Osteocyte (in vitro differentiated cells): ENCODE results near the gene IGFN1. TPM values are rescaled to one million over a fixed set of nuclear protein-coding genes. Genes with fewer than 3 reads are reported as not detected.

Experiments
- DNase-seq: peaks from one replicate; pipeline ENCODE4 v3.0.0; 2021; ENCODE audit warnings: mixed read lengths; ENCODE audit not compliant: unreplicated experiment; ENCODE audit errors: extremely low spot score
- H3K27ac Mint-ChIP-seq: one replicate; pipeline ENCODE4 v1.8.0; 2021; ENCODE audit warnings: mild to moderate bottlenecking, mixed read lengths; ENCODE audit not compliant: unreplicated experiment
- H3K27me3 Mint-ChIP-seq: one replicate; pipeline ENCODE4 v1.8.0; 2021; ENCODE audit warnings: mixed read lengths; ENCODE audit not compliant: unreplicated experiment
- H3K36me3 Mint-ChIP-seq: one replicate; pipeline ENCODE4 v1.8.0; 2021; ENCODE audit warnings: mixed read lengths; ENCODE audit not compliant: unreplicated experiment
- H3K4me1 Mint-ChIP-seq: one replicate; pipeline ENCODE4 v1.8.0; 2021; ENCODE audit warnings: mixed read lengths; ENCODE audit not compliant: unreplicated experiment
- H3K4me3 Mint-ChIP-seq: one replicate; pipeline ENCODE4 v1.8.0; 2021; ENCODE audit warnings: mild to moderate bottlenecking, moderate library complexity, mixed read lengths; ENCODE audit not compliant: unreplicated experiment
- H3K9me3 Mint-ChIP-seq: one replicate; pipeline ENCODE4 v1.8.0; 2021; ENCODE audit warnings: mixed read lengths; ENCODE audit not compliant: unreplicated experiment
- total RNA-seq: library from RNA; stranded (reverse); gene quantifications from 2 replicates; pipeline ENCODE4 v1.2.1, GENCODE V29; 2021
- TF ChIP-seq, protein P1 (sequence below): fragments of 200-600 bp; sonication (generic); IDR thresholded peaks from 2 replicates; pipeline ENCODE4 v1.5.0; 2021; ENCODE audit warnings: antibody characterized with exemption, mild to moderate bottlenecking, moderate library complexity

IGFN1 gene
- total RNA-seq, 1 donor from 2014 or later: 3.8 TPM

GRCh38 chr1:201191653-201192260, 1.1 kb downstream of the IGFN1 start:
- Mint-ChIP-seq H3K9me3 (no peaks in the 10 kb centered on the region), H3K36me3 (no peaks in the 10 kb centered on the region), H3K27ac (no peak overlapping the region), H3K4me1 (peaks cover 7% of the 10 kb centered on the region), H3K27me3 (peaks cover 22% of the 10 kb centered on the region), H3K4me3 (no peak overlapping the region)
- no peak for DNase-seq
- TF ChIP-seq, protein P1, sequence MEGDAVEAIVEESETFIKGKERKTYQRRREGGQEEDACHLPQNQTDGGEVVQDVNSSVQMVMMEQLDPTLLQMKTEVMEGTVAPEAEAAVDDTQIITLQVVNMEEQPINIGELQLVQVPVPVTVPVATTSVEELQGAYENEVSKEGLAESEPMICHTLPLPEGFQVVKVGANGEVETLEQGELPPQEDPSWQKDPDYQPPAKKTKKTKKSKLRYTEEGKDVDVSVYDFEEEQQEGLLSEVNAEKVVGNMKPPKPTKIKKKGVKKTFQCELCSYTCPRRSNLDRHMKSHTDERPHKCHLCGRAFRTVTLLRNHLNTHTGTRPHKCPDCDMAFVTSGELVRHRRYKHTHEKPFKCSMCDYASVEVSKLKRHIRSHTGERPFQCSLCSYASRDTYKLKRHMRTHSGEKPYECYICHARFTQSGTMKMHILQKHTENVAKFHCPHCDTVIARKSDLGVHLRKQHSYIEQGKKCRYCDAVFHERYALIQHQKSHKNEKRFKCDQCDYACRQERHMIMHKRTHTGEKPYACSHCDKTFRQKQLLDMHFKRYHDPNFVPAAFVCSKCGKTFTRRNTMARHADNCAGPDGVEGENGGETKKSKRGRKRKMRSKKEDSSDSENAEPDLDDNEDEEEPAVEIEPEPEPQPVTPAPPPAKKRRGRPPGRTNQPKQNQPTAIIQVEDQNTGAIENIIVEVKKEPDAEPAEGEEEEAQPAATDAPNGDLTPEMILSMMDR: no peak

GRCh38 chr1:201192261-201192788, 1.7 kb downstream of the IGFN1 start:
- TF ChIP-seq, protein P1: no peak
- no peaks in the 10 kb centered on the region for H3K36me3 Mint-ChIP-seq
- peaks cover 20% of the 10 kb centered on the region for H3K27me3 Mint-ChIP-seq
- H3K4me1 Mint-ChIP-seq: peaks cover 7% of the 10 kb centered on the region
- no peak overlapping the region for H3K4me3 Mint-ChIP-seq
- no peak for DNase-seq
- H3K27ac Mint-ChIP-seq: no peak overlapping the region
- H3K9me3 Mint-ChIP-seq: no peaks in the 10 kb centered on the region

GRCh38 chr1:201194046-201194445, 3.4 kb downstream of the IGFN1 start:
- Mint-ChIP-seq H3K27me3 (peaks cover 14% of the 10 kb centered on the region), H3K4me1 (peaks cover 7% of the 10 kb centered on the region), H3K9me3 (no peaks in the 10 kb centered on the region), H3K36me3 (no peaks in the 10 kb centered on the region), H3K27ac (no peak overlapping the region), H3K4me3 (no peak overlapping the region)
- no peak for DNase-seq
- TF ChIP-seq, protein P1: no peak

- Mint-ChIP-seq H3K36me3 (no peaks in the 10 kb centered on the region), H3K27ac (no peak overlapping the region), H3K9me3 (no peaks in the 10 kb centered on the region), H3K27me3 (peaks cover 17% of the 10 kb centered on the region), H3K4me3 (no peak overlapping the region), H3K4me1 (no peaks in the 10 kb centered on the region)
- TF ChIP-seq, protein P1: no peak
- DNase-seq: no peak
Measured at GRCh38 chr1:201198598-201198997, 8.0 kb downstream of the IGFN1 start.

DNA sequence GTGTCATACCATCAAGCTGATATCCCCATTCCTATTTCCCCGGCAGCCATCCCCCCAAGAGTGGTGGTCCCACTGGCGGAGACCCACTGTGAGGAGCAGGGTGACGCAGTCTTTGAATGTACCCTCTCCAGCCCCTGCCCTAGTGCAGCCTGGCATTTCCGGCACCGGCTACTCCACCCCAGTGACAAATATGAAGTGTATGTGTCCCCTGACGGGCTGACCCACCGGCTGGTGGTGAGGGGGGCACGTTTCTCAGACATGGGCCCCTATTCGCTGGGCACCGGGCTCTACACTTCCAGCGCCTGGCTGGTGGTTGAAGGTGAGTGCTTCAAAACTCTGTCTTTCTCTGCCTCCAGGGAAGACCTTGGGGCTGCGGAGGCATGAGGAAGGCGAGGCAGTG, 14.4 kb downstream of the IGFN1 start:
- TF ChIP-seq, protein P1: no peak
- H3K27me3 Mint-ChIP-seq: peaks cover 51% of the 10 kb centered on the region

More for the DNA sequence above, 14.4 kb downstream of the IGFN1 start:
- no peak for DNase-seq
- no peaks in the 10 kb centered on the region for H3K9me3 Mint-ChIP-seq
- no peaks in the 10 kb centered on the region for H3K36me3 Mint-ChIP-seq
- no peaks in the 10 kb centered on the region for H3K4me1 Mint-ChIP-seq
- no peak overlapping the region for H3K27ac Mint-ChIP-seq
- no peak overlapping the region for H3K4me3 Mint-ChIP-seq
